PC-9 (cell line): ENCODE results near the gene SHISA7.

ENCODE experiments used
- EZH2 ChIP-seq: fragments of 200-600 bp; sonication (generic); IDR thresholded peaks from 2 replicates; pipeline ENCODE4 v1.8.0; 2017; ENCODE audit warnings: antibody characterized with exemption, low read depth
- TF ChIP-seq, protein P1 (sequence below): fragments of 200-600 bp; sonication (generic); conservative IDR thresholded peaks from 2 replicates; pipeline ENCODE4 v1.6.1; 2017; ENCODE audit warnings: mixed run types, antibody characterized with exemption, mild to moderate bottlenecking, moderate library complexity

DNA sequence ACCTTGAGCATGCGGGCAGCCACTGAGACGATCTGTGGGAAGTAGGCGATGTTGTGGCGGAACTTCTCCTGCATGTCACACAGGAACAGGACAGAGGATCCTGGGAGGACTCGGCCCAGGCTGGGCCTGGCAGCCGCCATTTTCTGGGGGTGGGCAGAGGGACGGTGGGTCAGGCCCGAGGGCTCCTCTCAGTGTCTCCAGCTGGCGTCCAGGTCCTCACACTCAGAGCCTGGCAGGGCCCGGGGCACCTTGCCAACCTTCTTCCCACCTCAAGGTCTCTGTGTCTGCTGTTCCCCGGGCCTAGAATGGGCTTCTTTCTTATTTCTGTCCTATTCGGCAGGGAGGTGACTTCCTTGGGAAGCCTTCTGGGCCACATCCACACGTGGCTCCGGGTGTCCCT, 13.2 kb upstream of the SHISA7 start:
- no peak for TF ChIP-seq EZH2
- TF ChIP-seq, protein P1, sequence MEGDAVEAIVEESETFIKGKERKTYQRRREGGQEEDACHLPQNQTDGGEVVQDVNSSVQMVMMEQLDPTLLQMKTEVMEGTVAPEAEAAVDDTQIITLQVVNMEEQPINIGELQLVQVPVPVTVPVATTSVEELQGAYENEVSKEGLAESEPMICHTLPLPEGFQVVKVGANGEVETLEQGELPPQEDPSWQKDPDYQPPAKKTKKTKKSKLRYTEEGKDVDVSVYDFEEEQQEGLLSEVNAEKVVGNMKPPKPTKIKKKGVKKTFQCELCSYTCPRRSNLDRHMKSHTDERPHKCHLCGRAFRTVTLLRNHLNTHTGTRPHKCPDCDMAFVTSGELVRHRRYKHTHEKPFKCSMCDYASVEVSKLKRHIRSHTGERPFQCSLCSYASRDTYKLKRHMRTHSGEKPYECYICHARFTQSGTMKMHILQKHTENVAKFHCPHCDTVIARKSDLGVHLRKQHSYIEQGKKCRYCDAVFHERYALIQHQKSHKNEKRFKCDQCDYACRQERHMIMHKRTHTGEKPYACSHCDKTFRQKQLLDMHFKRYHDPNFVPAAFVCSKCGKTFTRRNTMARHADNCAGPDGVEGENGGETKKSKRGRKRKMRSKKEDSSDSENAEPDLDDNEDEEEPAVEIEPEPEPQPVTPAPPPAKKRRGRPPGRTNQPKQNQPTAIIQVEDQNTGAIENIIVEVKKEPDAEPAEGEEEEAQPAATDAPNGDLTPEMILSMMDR: no peak
